SK-N-MC (cell line): ENCODE results near the gene KCNK3.

ENCODE experiments used
- DNase-seq: peaks from one replicate; pipeline ENCODE4 v3.0.0-alpha.2; 2011; ENCODE audit warnings: low read depth, low spot score
- H3K27ac ChIP-seq: fragments of 200-600 bp; sonication (generic); 2 replicates; pipeline ENCODE4 v1.5.1; 2016; ENCODE audit warnings: mixed run types
- H3K36me3 ChIP-seq: fragments of 200-600 bp; sonication (generic); 2 replicates; pipeline ENCODE4 v1.6.1; 2017; ENCODE audit warnings: antibody characterized with exemption, low read length, mixed read lengths; ENCODE audit not compliant: insufficient read depth
- H3K4me3 ChIP-seq: fragments of 200-600 bp; sonication (generic); 2 replicates; pipeline ENCODE4 v1.5.1; 2016
- H3K9ac ChIP-seq: fragments of 200-600 bp; sonication (generic); 2 replicates; pipeline ENCODE4 v1.8.0; 2017; ENCODE audit warnings: mixed run types, mixed read lengths; ENCODE audit not compliant: insufficient read length
- H3K9me3 ChIP-seq: fragments of 200-600 bp; sonication (generic); 2 replicates; pipeline ENCODE4 v1.6.1; 2017; ENCODE audit warnings: low read depth, mild to moderate bottlenecking, antibody characterized with exemption, low read length, moderate library complexity, mixed read lengths
- EZH2 ChIP-seq: fragments of 200-600 bp; sonication (generic); IDR thresholded peaks from one replicate; pipeline ENCODE4 v1.6.1; 2017; ENCODE audit warnings: antibody characterized with exemption
- FOXP2 ChIP-seq: optimal IDR thresholded peaks from 2 replicates; pipeline ENCODE3; 2011; ENCODE audit warnings: mild to moderate bottlenecking, moderate library complexity; ENCODE audit not compliant: insufficient read depth; ENCODE audit errors: extremely low read length, control extremely low read depth
- POLR2AphosphoS5 ChIP-seq: IDR thresholded peaks from 2 replicates; pipeline ENCODE4 v1.6.1; 2012; ENCODE audit warnings: mild to moderate bottlenecking, low read depth, low read length, borderline replicate concordance

The KCNK3 gene

DNA sequence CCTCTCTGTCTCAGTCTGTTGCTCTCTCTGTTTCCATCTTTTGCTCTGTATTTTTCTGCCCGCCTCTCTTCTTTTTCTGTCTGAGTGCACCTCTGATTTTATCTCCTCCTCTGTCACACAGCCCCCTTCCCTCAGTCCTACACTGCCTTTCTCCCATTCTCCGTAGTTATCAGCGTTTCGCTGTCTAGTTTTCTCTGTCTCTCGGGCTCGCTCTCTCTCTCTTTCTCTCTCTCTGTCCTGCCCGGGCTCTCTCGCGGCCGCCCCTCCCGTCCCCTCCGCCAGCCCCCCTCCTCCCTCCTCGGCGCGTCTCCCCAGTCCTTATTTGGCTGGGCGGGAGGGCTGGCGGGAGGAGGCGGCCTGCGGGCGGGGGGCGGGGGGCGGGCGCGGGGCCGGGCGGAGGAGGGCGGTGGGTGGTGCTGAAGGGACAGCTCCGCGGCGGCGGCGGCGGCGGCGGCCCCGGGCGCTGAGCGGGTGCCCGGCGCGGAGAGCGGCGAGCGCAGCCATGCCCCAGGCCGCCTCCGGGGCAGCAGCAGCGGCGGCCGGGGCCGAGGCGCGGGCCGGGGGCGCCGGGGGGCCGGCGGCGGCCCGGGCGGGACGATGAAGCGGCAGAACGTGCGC, at the start of gene KCNK3:
Gene KCNK3, plus strand, starts transcription at position 444 of the 618 bp plus-strand sequence. Its CDS starts 154 bp downstream, at position 598.
- Histone ChIP-seq H3K4me3 (peak within 1 kb of the TSS; percentile 55; the same call in 1 of the 2 replicates), H3K36me3 (no peaks in the 10 kb centered on the region), H3K27ac (no peak within 1 kb of the TSS), H3K9ac (no peak within 1 kb of the TSS), H3K9me3 (no peaks in the 10 kb centered on the region)
- no peak for TF ChIP-seq EZH2
- TF ChIP-seq FOXP2 = no peak
- TF ChIP-seq POLR2AphosphoS5 = no peak
- no peak for DNase-seq

DNA sequence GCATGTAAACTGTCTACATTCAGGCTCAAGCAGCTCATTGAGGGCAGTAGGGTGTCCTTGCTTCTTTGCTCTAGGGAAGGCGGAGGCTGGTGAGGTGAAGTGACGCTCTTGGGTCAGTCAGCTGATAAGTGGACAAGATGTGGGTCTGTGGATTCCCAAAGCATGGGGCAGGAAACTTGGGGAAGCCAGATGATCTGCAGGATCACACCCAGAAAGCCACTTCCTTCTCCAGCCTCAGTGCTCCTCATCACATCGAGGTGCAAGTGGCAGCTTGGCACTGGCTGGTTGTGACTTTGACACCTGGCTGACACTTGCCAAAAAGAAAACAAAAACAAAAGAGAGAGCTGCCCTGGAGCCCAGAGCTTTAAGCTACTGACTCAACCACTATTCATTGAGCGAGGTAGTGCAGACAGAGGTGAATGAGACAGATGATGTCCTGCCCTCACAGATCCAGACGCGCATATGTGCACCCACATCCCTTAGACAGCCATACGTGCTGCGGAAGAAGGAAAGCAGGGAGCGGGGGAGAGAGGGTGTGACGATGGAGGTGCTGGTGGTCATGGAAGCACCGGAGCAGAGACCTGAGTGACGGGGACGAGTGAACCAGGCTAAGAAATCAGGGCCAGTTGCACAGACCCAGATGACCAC, 48.2 kb upstream of the KCNK3 start:
- Histone ChIP-seq H3K9me3 (no peaks in the 10 kb centered on the region), H3K4me3 (no peak overlapping the region), H3K27ac (no peak overlapping the region), H3K9ac (no peak overlapping the region), H3K36me3 (no peaks in the 10 kb centered on the region)
- TF ChIP-seq EZH2 = no peak
- no peak for TF ChIP-seq POLR2AphosphoS5
- TF ChIP-seq FOXP2 = no peak
- DNase-seq = no peak

DNA sequence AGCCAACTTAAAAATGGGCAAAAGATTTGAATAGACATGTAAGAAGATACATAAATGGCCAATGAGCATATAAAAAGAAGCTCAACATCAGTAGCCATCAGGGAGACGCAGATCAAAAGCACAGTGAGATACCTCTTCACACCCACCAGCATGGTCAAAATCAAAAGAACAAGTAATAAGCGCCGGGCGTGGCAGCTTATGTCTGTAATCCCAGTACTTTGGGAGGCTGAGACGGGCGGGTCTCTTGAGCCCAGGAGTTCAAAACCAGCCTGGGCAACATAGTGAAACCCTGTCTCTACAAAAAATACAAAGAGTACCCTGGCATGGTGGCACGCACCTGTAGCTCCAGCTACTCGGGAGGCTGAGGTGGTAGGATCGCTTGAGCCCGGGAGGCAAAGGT, 46.8 kb upstream of the KCNK3 start:
- H3K36me3 ChIP-seq = no peaks in the 10 kb centered on the region
- no peak overlapping the region for H3K9ac ChIP-seq
- no peak overlapping the region for H3K27ac ChIP-seq
- no peak for TF ChIP-seq POLR2AphosphoS5
- TF ChIP-seq FOXP2 = no peak
- no peak for TF ChIP-seq EZH2
- H3K4me3 ChIP-seq = no peak overlapping the region
- DNase-seq = no peak
- no peaks in the 10 kb centered on the region for H3K9me3 ChIP-seq

DNA sequence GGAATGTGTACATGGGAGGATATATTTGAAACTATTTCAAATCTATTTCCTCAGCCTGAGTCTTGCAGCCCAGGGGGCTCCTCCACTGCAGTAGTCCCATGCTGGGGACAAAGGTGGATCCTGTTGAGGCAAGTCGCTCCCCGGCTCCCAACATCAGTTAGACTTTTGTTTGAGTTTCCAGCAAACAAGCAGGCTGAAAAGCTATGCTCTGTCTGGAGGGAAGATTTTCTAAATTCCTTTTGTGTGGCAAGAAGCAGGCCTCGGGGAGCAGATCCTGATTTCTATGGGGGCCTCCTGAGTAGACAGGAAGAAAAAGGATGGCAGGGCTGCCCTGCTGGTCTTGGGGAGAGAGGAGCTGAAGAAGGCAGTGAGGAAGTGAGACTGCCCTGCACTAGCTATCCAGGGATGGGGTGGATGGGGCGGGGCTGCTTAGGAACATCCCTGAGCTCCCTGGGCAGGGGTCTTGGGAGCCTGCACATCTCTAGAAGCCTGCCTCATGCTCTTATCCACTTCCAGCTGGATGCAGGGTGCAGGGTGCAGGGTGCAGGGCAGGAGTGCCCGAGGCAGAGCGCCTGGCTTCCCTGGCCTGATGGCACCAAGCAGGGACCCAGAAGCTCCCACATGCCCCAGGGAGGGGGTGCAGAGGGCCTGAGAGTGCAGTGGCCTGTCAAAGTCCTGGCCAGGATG, 45.4 kb upstream of the KCNK3 start:
- H3K9ac ChIP-seq = no peak overlapping the region
- no peaks in the 10 kb centered on the region for H3K9me3 ChIP-seq
- H3K36me3 ChIP-seq = no peaks in the 10 kb centered on the region
- no peak overlapping the region for H3K4me3 ChIP-seq
- TF ChIP-seq EZH2 (no peak), POLR2AphosphoS5 (no peak), FOXP2 (no peak)
- no peak for DNase-seq
- H3K27ac ChIP-seq = peak overlapping the region; percentile 40; the same call in 1 of the 2 replicates

DNA sequence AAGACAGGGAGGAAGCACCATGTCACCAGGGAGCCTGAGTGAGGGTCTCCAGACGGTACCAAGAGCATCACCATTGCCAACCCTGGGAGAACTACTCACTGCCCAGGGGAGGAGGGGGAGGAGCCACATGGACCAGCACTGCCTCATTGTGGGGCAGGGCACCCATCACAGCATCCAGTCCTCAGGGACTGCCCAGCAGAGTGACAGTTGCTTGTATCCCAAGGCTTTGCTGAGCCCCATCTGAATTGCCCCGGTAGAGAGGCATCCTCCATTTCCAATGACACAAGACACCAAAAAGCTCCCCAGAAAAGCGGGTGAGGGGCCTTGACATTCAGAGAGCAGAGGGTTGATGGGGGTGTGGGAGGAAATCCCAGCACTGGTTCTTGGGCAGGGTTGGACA, 44.5 kb upstream of the KCNK3 start:
- Histone ChIP-seq H3K9ac (no peak overlapping the region), H3K4me3 (no peak overlapping the region), H3K9me3 (no peaks in the 10 kb centered on the region), H3K27ac (no peak overlapping the region), H3K36me3 (no peaks in the 10 kb centered on the region)
- TF ChIP-seq EZH2 (no peak), POLR2AphosphoS5 (no peak), FOXP2 (no peak)
- DNase-seq = no peak

DNA sequence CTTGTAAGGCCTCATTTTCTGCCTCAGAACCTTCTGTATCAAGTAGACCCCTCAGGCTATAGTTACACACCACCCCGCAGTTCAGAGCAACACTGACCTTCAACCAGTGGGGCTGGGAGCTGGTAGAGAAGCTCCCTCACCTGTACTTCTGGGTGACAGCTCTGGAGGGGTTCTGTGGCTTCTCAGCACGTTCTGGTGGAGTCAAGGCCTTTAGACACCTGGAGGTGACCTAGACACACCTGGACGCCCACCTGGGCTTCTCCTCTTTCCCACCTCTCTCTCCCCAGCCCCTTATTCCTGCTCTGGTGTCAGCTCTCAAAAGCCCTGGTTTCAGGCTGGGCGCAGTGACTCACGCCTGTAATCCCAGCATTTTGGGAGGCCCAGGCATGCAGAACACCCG, 44.0 kb upstream of the KCNK3 start:
- H3K9me3 ChIP-seq = no peaks in the 10 kb centered on the region
- no peak overlapping the region for H3K27ac ChIP-seq
- no peak for TF ChIP-seq POLR2AphosphoS5
- TF ChIP-seq FOXP2 = no peak
- no peak for TF ChIP-seq EZH2
- DNase-seq = no peak
- no peak overlapping the region for H3K4me3 ChIP-seq
- H3K36me3 ChIP-seq = no peaks in the 10 kb centered on the region
- no peak overlapping the region for H3K9ac ChIP-seq

DNA sequence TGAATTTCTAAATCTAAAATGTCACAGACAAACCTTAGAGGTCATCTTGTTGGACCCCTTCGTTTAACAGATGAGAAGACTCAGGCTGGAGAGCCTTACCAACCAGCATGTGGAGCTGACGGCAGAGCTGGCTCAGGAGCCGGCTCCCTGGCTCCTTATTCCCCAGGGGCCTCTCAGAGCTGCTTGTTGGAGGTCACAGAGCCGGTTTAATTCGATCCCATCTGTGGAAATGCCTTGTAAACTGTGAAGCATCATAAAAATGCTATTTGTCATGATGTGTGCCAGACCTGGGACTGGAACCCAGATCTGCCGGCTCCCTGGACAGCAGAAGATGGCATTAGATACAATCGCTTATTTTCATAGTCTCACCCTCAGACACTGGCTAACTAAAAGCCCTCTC, 43.2 kb upstream of the KCNK3 start:
- Histone ChIP-seq H3K9me3 (no peaks in the 10 kb centered on the region), H3K4me3 (no peak overlapping the region), H3K36me3 (no peaks in the 10 kb centered on the region), H3K27ac (no peak overlapping the region), H3K9ac (no peak overlapping the region)
- DNase-seq = no peak
- no peak for TF ChIP-seq FOXP2
- TF ChIP-seq POLR2AphosphoS5 = no peak
- no peak for TF ChIP-seq EZH2

DNA sequence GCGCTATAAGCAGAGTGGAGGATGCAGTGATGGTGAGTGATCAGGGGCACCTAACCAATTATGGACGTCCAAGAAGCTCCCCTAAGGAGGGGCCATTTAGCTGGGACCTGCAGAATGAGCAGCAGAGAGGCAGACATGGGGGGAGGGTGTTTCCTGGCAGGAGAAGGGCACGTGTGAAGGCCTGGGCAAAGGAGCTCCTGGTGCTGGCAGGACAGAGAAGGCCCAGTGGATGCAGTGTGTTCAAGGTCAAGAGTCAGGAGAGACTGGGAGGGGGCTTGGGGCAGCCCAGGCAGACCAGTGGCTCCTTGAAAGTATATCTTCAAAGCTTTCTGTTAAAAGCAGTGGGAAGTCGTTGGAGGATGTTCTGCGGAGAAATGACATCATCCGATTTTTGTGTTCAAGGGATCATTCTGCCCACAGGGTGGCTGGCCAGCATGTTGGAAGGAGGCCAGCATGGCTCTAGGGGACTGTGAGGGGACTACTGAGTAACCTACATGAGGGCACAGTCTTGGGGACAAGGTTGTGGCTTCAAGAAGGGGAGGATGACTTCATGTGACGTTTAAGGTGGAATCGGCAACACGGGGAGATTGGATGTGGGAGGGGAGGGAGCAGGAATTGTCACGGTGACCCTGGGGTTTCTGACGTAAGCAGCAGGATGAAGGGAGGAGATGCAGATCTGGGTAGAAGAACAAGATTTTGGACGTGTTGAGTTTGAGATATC, 42.4 kb upstream of the KCNK3 start:
- no peak overlapping the region for H3K4me3 ChIP-seq
- DNase-seq = no peak
- H3K9me3 ChIP-seq = no peaks in the 10 kb centered on the region
- TF ChIP-seq EZH2 = no peak
- no peak for TF ChIP-seq POLR2AphosphoS5
- no peak for TF ChIP-seq FOXP2
- H3K36me3 ChIP-seq = no peaks in the 10 kb centered on the region
- no peak overlapping the region for H3K9ac ChIP-seq
- H3K27ac ChIP-seq = peak overlapping the region; percentile 97; the same call in 1 of the 2 replicates
